ENCODE results near the gene SMYD3. TPM values are rescaled to one million over a fixed set of nuclear protein-coding genes. Genes with fewer than 3 reads are reported as not detected.

Gene SMYD3
- total RNA-seq, 2 experiments from 2014 or later = 21.3 to 21.4 TPM

GRCh38 chr1:245873068-245873467, 634.0 kb downstream of the SMYD3 start:
- Mint-ChIP-seq H3K27me3 (ENCODE audit: low read depth) (no peaks in the 10 kb centered on the region), H3K9me3 (no peaks in the 10 kb centered on the region), H3K4me1 (ENCODE audit: low read depth) (no peaks in the 10 kb centered on the region), H3K27ac (no peak overlapping the region), H3K36me3 (ENCODE audit: low read depth) (peaks cover 5% of the 10 kb centered on the region), H3K4me3 (no peak overlapping the region)
- no peak for DNase-seq
- intact Hi-C loops (cut with micrococcal nuclease) = no loop called here
- CTCF ChIA-PET = interaction anchor here (1.3 kb wide), 1 partner anchor 720 kb away, joined by 3 read pairs; no protein-coding TSS in a partner anchor

GRCh38 chr1:245872475-245872874, 634.6 kb downstream of the SMYD3 start:
- CTCF ChIA-PET = interaction anchor here (1.3 kb wide), 1 partner anchor 720 kb away, joined by 3 read pairs; no protein-coding TSS in a partner anchor
- Mint-ChIP-seq H3K9me3 (no peaks in the 10 kb centered on the region), H3K36me3 (ENCODE audit: low read depth) (peaks cover 5% of the 10 kb centered on the region), H3K27me3 (ENCODE audit: low read depth) (no peaks in the 10 kb centered on the region), H3K4me1 (ENCODE audit: low read depth) (no peaks in the 10 kb centered on the region), H3K27ac (no peak overlapping the region), H3K4me3 (no peak overlapping the region)
- intact Hi-C loops (cut with micrococcal nuclease) = no loop called here
- no peak for DNase-seq

GRCh38 chr1:245871915-245872314, 635.2 kb downstream of the SMYD3 start:
- no peak for DNase-seq
- Mint-ChIP-seq H3K36me3 (ENCODE audit: low read depth) (peaks cover 5% of the 10 kb centered on the region), H3K9me3 (no peaks in the 10 kb centered on the region), H3K4me1 (ENCODE audit: low read depth) (no peaks in the 10 kb centered on the region), H3K27ac (no peak overlapping the region), H3K27me3 (ENCODE audit: low read depth) (no peaks in the 10 kb centered on the region), H3K4me3 (no peak overlapping the region)
- CTCF ChIA-PET = interaction anchor here (1.3 kb wide), 1 partner anchor 719 kb away, joined by 3 read pairs; no protein-coding TSS in a partner anchor
- intact Hi-C loops (cut with micrococcal nuclease) = no loop called here

- no peaks in the 10 kb centered on the region for H3K27me3 Mint-ChIP-seq (ENCODE audit: low read depth)
- H3K27ac Mint-ChIP-seq = no peak overlapping the region
- H3K4me3 Mint-ChIP-seq = no peak overlapping the region
- H3K36me3 Mint-ChIP-seq (ENCODE audit: low read depth) = peaks cover 3% of the 10 kb centered on the region
- CTCF ChIA-PET = interaction anchor here (0.6 kb wide), 1 partner anchor 252 kb away, joined by 3 read pairs; no protein-coding TSS in a partner anchor
- no peak for DNase-seq
- H3K4me1 Mint-ChIP-seq (ENCODE audit: low read depth) = no peaks in the 10 kb centered on the region
- intact Hi-C loops (cut with micrococcal nuclease) = no loop called here
- H3K9me3 Mint-ChIP-seq = no peaks in the 10 kb centered on the region
These were observed 635.9 kb downstream of the SMYD3 start for GRCh38 chr1:245871191-245871590.

GRCh38 chr1:245870698-245871097, 636.4 kb downstream of the SMYD3 start:
- peaks cover 3% of the 10 kb centered on the region for H3K36me3 Mint-ChIP-seq (ENCODE audit: low read depth)
- H3K27ac Mint-ChIP-seq = no peak overlapping the region
- H3K4me3 Mint-ChIP-seq = no peak overlapping the region
- H3K9me3 Mint-ChIP-seq = no peaks in the 10 kb centered on the region
- no peaks in the 10 kb centered on the region for H3K27me3 Mint-ChIP-seq (ENCODE audit: low read depth)
- no peaks in the 10 kb centered on the region for H3K4me1 Mint-ChIP-seq (ENCODE audit: low read depth)
- DNase-seq = no peak
- CTCF ChIA-PET = interaction anchor here (0.6 kb wide), 1 partner anchor 252 kb away, joined by 3 read pairs; no protein-coding TSS in a partner anchor
- intact Hi-C loops (cut with micrococcal nuclease) = no loop called here

- Mint-ChIP-seq H3K27ac (no peak overlapping the region), H3K27me3 (ENCODE audit: low read depth) (no peaks in the 10 kb centered on the region), H3K9me3 (no peaks in the 10 kb centered on the region), H3K4me1 (ENCODE audit: low read depth) (no peaks in the 10 kb centered on the region), H3K36me3 (ENCODE audit: low read depth) (peaks cover 4% of the 10 kb centered on the region), H3K4me3 (no peak overlapping the region)
- DNase-seq = no peak
- CTCF ChIA-PET = no interaction called here
- intact Hi-C loops (cut with micrococcal nuclease) = no loop called here
These were observed 637.2 kb downstream of the SMYD3 start for GRCh38 chr1:245869847-245870246.

GRCh38 chr1:245867738-245868137, 639.3 kb downstream of the SMYD3 start:
- CTCF ChIA-PET = no interaction called here
- H3K4me3 Mint-ChIP-seq = no peak overlapping the region
- no peaks in the 10 kb centered on the region for H3K4me1 Mint-ChIP-seq (ENCODE audit: low read depth)
- peaks cover 16% of the 10 kb centered on the region for H3K36me3 Mint-ChIP-seq (ENCODE audit: low read depth)
- DNase-seq = no peak
- intact Hi-C loops (cut with micrococcal nuclease) = no loop called here
- H3K9me3 Mint-ChIP-seq = no peaks in the 10 kb centered on the region
- H3K27ac Mint-ChIP-seq = no peak overlapping the region
- no peaks in the 10 kb centered on the region for H3K27me3 Mint-ChIP-seq (ENCODE audit: low read depth)

- CTCF ChIA-PET = interaction anchor here (1.1 kb wide), 1 partner anchor 76 kb away, joined by 3 read pairs; no protein-coding TSS in a partner anchor
- Mint-ChIP-seq H3K27me3 (ENCODE audit: low read depth) (no peaks in the 10 kb centered on the region), H3K36me3 (ENCODE audit: low read depth) (peaks cover 25% of the 10 kb centered on the region), H3K27ac (no peak overlapping the region), H3K9me3 (no peaks in the 10 kb centered on the region), H3K4me1 (ENCODE audit: low read depth) (no peaks in the 10 kb centered on the region), H3K4me3 (no peak overlapping the region)
- DNase-seq = no peak
- intact Hi-C loops (cut with micrococcal nuclease) = no loop called here
These were observed 642.2 kb downstream of the SMYD3 start for GRCh38 chr1:245864872-245865271.

- no peak for DNase-seq
- Mint-ChIP-seq H3K4me3 (no peak overlapping the region), H3K36me3 (ENCODE audit: low read depth) (peaks cover 25% of the 10 kb centered on the region), H3K27me3 (ENCODE audit: low read depth) (no peaks in the 10 kb centered on the region), H3K4me1 (ENCODE audit: low read depth) (no peaks in the 10 kb centered on the region), H3K9me3 (no peaks in the 10 kb centered on the region), H3K27ac (no peak overlapping the region)
- CTCF ChIA-PET = no interaction called here
- intact Hi-C loops (cut with micrococcal nuclease) = no loop called here
These were observed 643.4 kb downstream of the SMYD3 start for GRCh38 chr1:245863566-245864184.

- intact Hi-C loops (cut with micrococcal nuclease) = no loop called here
- H3K27me3 Mint-ChIP-seq (ENCODE audit: low read depth) = no peaks in the 10 kb centered on the region
- DNase-seq = no peak
- H3K4me3 Mint-ChIP-seq = no peak overlapping the region
- no peaks in the 10 kb centered on the region for H3K4me1 Mint-ChIP-seq (ENCODE audit: low read depth)
- no peak overlapping the region for H3K27ac Mint-ChIP-seq
- peaks cover 29% of the 10 kb centered on the region for H3K36me3 Mint-ChIP-seq (ENCODE audit: low read depth)
- no peaks in the 10 kb centered on the region for H3K9me3 Mint-ChIP-seq
- CTCF ChIA-PET = no interaction called here
These were observed 644.1 kb downstream of the SMYD3 start for GRCh38 chr1:245862812-245863540.

GRCh38 chr1:245860657-245861544, 646.2 kb downstream of the SMYD3 start:
- no peaks in the 10 kb centered on the region for H3K4me1 Mint-ChIP-seq (ENCODE audit: low read depth)

GRCh38 chr1:245859493-245860114, 647.5 kb downstream of the SMYD3 start:
- Mint-ChIP-seq H3K36me3 (ENCODE audit: low read depth) (peaks cover 54% of the 10 kb centered on the region), H3K9me3 (peaks cover under 1% of the 10 kb centered on the region), H3K27me3 (ENCODE audit: low read depth) (no peaks in the 10 kb centered on the region), H3K27ac (no peak overlapping the region), H3K4me3 (no peak overlapping the region), H3K4me1 (ENCODE audit: low read depth) (no peaks in the 10 kb centered on the region)
- CTCF ChIA-PET = no interaction called here
- intact Hi-C loops (cut with micrococcal nuclease) = no loop called here
- DNase-seq = no peak

More at GRCh38 chr1:245860657-245861544, 646.2 kb downstream of the SMYD3 start:
- Mint-ChIP-seq H3K27me3 (ENCODE audit: low read depth) (no peaks in the 10 kb centered on the region), H3K27ac (no peak overlapping the region), H3K9me3 (no peaks in the 10 kb centered on the region), H3K36me3 (ENCODE audit: low read depth) (peaks cover 48% of the 10 kb centered on the region), H3K4me3 (no peak overlapping the region)
- CTCF ChIA-PET = interaction anchor here (0.9 kb wide), 1 partner anchor 107 kb away, joined by 3 read pairs; no protein-coding TSS in a partner anchor
- DNase-seq = no peak
- intact Hi-C loops (cut with micrococcal nuclease) = no loop called here

Measured in activated naive CD4-positive, alpha-beta T cell treated with anti-CD3 and anti-CD28 coated beads for 36 hours (primary cell).